GM18868 (cell line): ENCODE data around the gene SUCLA2.
"Not testable (repeated sequence)": the region's sequence is repeated elsewhere in the genome, so short reads cannot be mapped to it uniquely, and the experiment has no call there.

Experiments
- ATAC-seq: cut with Tn5 transposase; IDR thresholded peaks from one replicate; pipeline ENCODE4 v1.9.1; 2021; ENCODE audit warnings: mild to moderate bottlenecking, moderate library complexity; ENCODE audit not compliant: unreplicated experiment

SUCLA2 gene

DNA sequence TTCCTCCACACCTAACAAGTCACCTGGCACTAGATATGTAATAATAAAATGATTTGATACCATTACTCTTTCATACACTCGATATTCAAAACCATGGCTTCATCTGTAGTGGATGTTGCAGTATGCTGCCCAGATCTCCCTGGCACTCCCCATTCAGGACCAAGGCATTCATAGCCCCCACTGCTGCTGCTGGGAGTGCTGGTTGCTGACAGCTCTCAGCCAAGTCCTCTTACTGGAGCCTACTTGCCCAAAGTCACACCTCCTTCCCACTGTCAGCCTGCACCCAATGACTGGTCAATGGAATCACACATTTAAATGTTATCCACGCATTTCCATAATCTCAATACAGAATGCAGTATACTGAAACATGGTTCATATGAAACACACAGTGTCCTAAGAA lies 3.7 kb downstream of the SUCLA2 start:
- ATAC-seq: no peak

DNA sequence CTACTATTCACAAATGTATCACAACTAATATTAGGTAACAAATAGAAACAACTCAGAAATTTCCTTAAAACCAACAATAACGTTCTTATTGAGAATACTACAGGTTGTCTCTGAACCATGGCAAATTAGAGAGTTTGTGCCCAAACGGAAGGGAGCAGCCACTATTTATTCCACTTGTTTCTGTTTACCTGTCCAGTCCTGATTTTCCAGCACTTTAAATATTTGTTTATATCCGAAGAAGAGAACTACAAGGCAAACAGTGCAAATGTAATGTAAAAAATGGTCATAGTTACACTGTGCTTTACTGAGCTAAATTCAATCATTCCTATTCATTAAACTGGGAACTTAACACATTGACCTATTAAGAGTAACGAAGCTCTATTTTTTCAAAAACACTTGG lies 9.2 kb downstream of the SUCLA2 start:
- no peak for ATAC-seq

GRCh38 chr13:47990920-47991466 lies 10.1 kb downstream of the SUCLA2 start:
- ATAC-seq: no peak

- ATAC-seq: no peak
These were observed 10.6 kb downstream of the SUCLA2 start for GRCh38 chr13:47990427-47990826.

- no peak for ATAC-seq
These were observed 18.0 kb downstream of the SUCLA2 start for GRCh38 chr13:47983070-47983469.

- no peak for ATAC-seq
These were observed 24.7 kb downstream of the SUCLA2 start for GRCh38 chr13:47976325-47976724.

GRCh38 chr13:47964863-47965262 lies 36.2 kb downstream of the SUCLA2 start:
- no peak for ATAC-seq

- ATAC-seq: no peak
These were observed 38.8 kb downstream of the SUCLA2 start for GRCh38 chr13:47962237-47962636.

DNA sequence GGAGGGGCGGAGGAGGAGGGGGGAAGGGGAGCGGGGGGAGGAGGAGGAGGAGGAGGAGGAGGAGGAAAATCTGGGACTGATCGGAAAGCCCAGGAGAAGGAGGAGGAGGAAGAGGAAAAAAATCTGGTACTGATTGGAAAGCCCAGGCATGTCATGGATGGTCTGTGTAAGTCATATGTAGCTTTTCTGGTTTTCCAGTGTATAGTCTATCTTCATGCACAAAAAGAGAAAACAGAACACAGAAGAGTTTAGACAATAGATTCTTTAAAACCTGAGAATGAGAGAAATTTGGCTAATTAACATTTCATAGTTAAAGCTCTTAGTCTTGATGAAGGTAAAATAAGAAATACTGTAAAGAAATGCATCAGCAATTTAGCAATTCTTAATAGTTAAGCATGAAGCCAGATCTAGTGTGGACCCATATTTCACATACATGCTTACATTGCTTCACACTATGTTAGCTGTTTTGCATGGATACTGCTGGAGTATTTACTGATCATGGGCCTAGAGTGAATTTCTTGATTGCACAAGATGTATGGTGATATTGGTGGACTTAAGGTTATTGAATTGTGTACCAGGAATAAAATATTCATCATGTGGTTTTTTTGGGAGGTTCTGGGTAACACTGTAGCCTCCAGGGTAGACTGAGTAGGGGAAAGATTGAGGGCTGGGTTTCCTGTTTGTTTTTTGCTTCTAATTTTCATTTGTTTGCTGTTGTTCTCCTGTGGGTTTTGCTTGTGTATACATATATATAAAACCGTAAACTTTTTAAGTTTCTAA lies 41.4 kb downstream of the SUCLA2 start:
- ATAC-seq: no peak

- no peak for ATAC-seq
These were observed 44.0 kb downstream of the SUCLA2 start for GRCh38 chr13:47957073-47957472.

GRCh38 chr13:47955836-47956235 lies 45.2 kb downstream of the SUCLA2 start:
- ATAC-seq: peak; percentile 79

- no peak for ATAC-seq
These were observed 51.3 kb downstream of the SUCLA2 start for GRCh38 chr13:47949799-47950198.

GRCh38 chr13:47945738-47946137 lies 55.3 kb downstream of the SUCLA2 start:
- ATAC-seq: no peak

- ATAC-seq: not testable (repeated sequence)
These were observed 55.9 kb downstream of the SUCLA2 start for GRCh38 chr13:47945146-47945545.

- no peak for ATAC-seq
These were observed 66.7 kb downstream of the SUCLA2 start for GRCh38 chr13:47934371-47934770.

- ATAC-seq: peak; percentile 57
These were observed 67.8 kb downstream of the SUCLA2 start for GRCh38 chr13:47932950-47933923.

DNA sequence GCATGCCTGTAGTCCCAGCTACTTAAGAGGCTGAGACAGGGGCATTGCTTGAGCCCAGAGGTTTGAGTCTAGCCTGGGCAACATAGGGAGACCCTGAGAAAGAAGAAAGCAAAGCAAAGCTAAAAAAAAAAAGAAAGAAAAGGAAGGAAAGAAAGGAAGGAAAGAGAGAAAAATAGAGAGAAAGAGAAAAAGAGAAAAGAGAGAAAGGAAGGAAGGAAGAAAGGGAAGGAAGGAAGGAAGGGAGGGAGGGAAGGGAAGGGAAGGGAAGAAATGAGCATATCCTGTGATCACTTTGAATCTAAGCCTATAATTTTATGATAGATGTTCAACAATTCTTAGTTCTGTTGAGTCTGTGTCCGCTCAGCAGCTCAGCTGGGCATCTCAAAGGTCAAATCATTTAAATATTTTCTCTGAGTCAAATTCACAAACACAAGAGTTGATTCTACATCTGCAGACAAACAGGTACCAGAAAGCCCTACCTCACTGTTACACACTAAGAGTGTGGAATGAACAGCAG lies 70.4 kb downstream of the SUCLA2 start:
- ATAC-seq: no peak

- ATAC-seq: no peak
These were observed 71.9 kb downstream of the SUCLA2 start for GRCh38 chr13:47929156-47929555.

- no peak for ATAC-seq
These were observed 84.0 kb downstream of the SUCLA2 start for GRCh38 chr13:47917022-47917574.

GRCh38 chr13:47908197-47908902 lies 92.7 kb downstream of the SUCLA2 start:
- no peak for ATAC-seq
